Measurements from ENCODE around the gene C14orf180.

GRCh38 chr14:104584557-104584956 lies 5.0 kb downstream of the C14orf180 start:
- TF ChIP-seq POLR2A (IDR thresholded peaks at IDR 0.05; ENCODE audit: low read depth, low read length) (no peak), POLR2AphosphoS5 (IDR thresholded peaks at IDR 0.05; ENCODE audit: low read depth, low read length) (no peak), TAF1 (IDR thresholded peaks at IDR 0.05; ENCODE audit: low read depth, low read length) (no peak), PAX5 (IDR thresholded peaks at IDR 0.05; ENCODE audit: insufficient read depth, low read length, severe bottlenecking) (no peak), SPI1 (IDR thresholded peaks at IDR 0.05; ENCODE audit: low read depth, low read length) (no peak), POU2F2 (IDR thresholded peaks at IDR 0.05; ENCODE audit: low read depth, low read length) (no peak)
